Suprapubic skin (tissue), 4 donors: ENCODE results near the gene CUBN.

Experiments used
- EP300 ChIP-seq: sonication (generic); formaldehyde crosslinking; IDR thresholded peaks from one replicate; pipeline ENCODE4 v1.6.1; 2017; ENCODE audit warnings: antibody characterized with exemption
- POLR2AphosphoS5 ChIP-seq, 3 donors: sonication (generic); formaldehyde crosslinking; IDR thresholded peaks; one replicate each; pipeline ENCODE4 v1.6.1; 2017; ENCODE audit warnings: antibody characterized with exemption in 3 of 3
- TF ChIP-seq, protein P1 (sequence below), 2 donors: fragments of 200-600 bp in 1 of 2; fragments of 450-650 bp in 1 of 2; sonication (generic) in 1 of 2; IDR thresholded peaks; one replicate each; pipeline ENCODE4 v1.5.1; 2016 to 2019; ENCODE audit warnings: antibody characterized with exemption in 2 of 2, mild to moderate bottlenecking in 1 of 2, moderate library complexity in 1 of 2

DNA sequence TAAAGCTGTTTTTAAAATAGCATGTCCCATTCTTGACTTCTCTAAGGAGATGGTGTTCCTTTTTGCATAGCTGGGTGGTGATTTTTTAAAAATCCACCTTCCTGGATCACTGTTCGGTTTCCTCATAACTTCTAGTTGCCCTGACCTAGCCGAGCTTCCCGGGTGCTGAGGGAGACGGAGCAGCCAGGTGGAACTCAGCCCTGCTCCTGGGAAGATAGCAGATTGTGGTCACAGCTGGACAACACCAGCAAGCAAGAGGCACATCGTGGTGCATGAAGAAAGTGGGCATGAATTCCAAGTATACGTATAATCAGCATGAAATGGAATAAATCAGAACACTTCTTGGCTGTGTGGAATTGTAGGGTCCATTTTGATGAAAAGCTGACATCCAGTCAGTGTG lies 238.9 kb downstream of the CUBN start:
- TF ChIP-seq, protein P1, sequence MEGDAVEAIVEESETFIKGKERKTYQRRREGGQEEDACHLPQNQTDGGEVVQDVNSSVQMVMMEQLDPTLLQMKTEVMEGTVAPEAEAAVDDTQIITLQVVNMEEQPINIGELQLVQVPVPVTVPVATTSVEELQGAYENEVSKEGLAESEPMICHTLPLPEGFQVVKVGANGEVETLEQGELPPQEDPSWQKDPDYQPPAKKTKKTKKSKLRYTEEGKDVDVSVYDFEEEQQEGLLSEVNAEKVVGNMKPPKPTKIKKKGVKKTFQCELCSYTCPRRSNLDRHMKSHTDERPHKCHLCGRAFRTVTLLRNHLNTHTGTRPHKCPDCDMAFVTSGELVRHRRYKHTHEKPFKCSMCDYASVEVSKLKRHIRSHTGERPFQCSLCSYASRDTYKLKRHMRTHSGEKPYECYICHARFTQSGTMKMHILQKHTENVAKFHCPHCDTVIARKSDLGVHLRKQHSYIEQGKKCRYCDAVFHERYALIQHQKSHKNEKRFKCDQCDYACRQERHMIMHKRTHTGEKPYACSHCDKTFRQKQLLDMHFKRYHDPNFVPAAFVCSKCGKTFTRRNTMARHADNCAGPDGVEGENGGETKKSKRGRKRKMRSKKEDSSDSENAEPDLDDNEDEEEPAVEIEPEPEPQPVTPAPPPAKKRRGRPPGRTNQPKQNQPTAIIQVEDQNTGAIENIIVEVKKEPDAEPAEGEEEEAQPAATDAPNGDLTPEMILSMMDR (IDR thresholded peaks at IDR 0.05) = no peak
- TF ChIP-seq EP300 (no peak), POLR2AphosphoS5 (IDR thresholded peaks at IDR 0.05) (no peak)
